Lower leg skin (tissue), 4 donors: ENCODE data around the gene ATP1B4. TPM values are rescaled to one million over a fixed set of nuclear protein-coding genes. Genes with fewer than 3 reads are reported as not detected.

Source experiments
- DNase-seq, 2 donors: peaks; one replicate each; pipeline ENCODE4 v3.0.0-alpha.2; 2019; ENCODE audit warnings: low spot score in 2 of 2
- H3K4me3 ChIP-seq: fragments of 200-600 bp; sonication (generic); 2 replicates; pipeline ENCODE4 v1.5.1; 2017; ENCODE audit warnings: mild to moderate bottlenecking, low read depth; ENCODE audit not compliant: poor library complexity, severe bottlenecking
- POLR2A ChIP-seq, 2 donors: fragments of 450-650 bp; IDR thresholded peaks; one replicate each; pipeline ENCODE4 v1.6.1; 2016 to 2017; ENCODE audit warnings: antibody characterized with exemption in 2 of 2, mild to moderate bottlenecking in 1 of 2, moderate library complexity in 1 of 2
- WGBS, 2 donors: methylation state at CpG; one replicate each; pipeline ENCODE4 v1.1.5; 2018; 5-methylcytosine and 5-hydroxymethylcytosine counted together
- intact Hi-C: fragments of 100-400 bp; cut with DNase I; formaldehyde crosslinking; loops from one replicate; pipeline ENCODE4 v1.15.0; 2023; ENCODE audit warnings: low total_unique reads
- total RNA-seq, 4 donors: library from RNA; depleted of rRNA; stranded (reverse); fragments of >200 nt; gene quantifications; one replicate each; pipeline ENCODE4 v1.1.0, GENCODE V29; 2016
- TF ChIP-seq, protein P1 (sequence below), 3 donors: fragments of 450-650 bp; IDR thresholded peaks; one replicate each; pipeline ENCODE4 v1.5.1; 2016; ENCODE audit warnings: antibody characterized with exemption in 3 of 3, mild to moderate bottlenecking in 3 of 3, moderate library complexity in 2 of 3

ATP1B4 gene
- not detected for total RNA-seq

DNA sequence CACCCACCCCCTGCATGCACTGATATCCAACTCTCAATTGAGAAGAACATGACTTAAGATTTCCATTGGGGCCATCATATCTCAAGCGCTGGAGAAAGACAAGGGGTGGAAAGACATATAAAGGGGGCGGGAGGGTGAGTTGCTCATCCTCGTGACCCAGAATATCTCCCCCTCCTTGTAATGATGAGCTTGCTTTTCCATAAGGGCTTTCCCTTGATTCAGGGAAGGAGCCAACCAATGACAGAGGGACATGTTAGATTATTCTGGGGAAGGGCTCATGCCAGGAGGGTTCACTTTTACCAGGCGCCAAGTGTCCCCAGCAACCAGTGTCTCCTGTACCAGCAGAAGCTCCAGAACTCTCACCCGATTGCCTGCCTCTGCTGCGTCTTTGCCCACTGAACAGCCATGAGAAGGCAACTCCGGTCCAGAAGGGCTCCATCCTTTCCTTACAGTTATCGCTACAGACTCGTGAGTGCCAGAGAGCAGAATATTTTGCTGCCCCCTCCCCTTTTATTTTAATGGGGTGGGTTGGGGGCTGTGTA, at the start of gene ATP1B4:
ATP1B4 (plus strand) TSS at position 326 of the 542 bp plus-strand sequence; CDS start at position 406, 80 bp downstream.
- no peak for TF ChIP-seq POLR2A (IDR thresholded peaks at IDR 0.05)
- TF ChIP-seq, protein P1, sequence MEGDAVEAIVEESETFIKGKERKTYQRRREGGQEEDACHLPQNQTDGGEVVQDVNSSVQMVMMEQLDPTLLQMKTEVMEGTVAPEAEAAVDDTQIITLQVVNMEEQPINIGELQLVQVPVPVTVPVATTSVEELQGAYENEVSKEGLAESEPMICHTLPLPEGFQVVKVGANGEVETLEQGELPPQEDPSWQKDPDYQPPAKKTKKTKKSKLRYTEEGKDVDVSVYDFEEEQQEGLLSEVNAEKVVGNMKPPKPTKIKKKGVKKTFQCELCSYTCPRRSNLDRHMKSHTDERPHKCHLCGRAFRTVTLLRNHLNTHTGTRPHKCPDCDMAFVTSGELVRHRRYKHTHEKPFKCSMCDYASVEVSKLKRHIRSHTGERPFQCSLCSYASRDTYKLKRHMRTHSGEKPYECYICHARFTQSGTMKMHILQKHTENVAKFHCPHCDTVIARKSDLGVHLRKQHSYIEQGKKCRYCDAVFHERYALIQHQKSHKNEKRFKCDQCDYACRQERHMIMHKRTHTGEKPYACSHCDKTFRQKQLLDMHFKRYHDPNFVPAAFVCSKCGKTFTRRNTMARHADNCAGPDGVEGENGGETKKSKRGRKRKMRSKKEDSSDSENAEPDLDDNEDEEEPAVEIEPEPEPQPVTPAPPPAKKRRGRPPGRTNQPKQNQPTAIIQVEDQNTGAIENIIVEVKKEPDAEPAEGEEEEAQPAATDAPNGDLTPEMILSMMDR (IDR thresholded peaks at IDR 0.05): no peak
- no peak within 1 kb of the TSS for H3K4me3 ChIP-seq
- WGBS, 2 donors: 79 to 91% methylated on average over 7 to 9 of the region's 9 CpGs
- intact Hi-C loops: no loop called here
- DNase-seq: no peak

DNA sequence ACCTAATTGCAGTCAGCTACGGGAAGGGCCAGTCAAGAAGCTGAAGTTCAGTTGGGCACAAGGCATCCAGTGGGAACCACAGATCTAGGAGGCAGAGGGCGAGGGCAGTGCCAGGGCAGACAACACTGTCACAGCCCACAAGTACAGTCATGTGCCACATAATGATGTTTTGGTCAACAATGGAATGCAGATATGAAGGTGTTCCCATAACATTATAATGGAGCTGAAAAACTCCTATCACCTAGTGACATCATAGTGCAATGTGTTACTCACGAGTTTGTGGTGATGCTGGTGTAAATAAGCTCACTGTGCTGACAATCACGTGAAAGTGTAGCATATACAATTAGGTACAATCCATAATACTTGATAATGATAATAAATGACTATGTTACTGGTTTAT, 46.1 kb upstream of the ATP1B4 start:
- intact Hi-C loops: no loop called here
- DNase-seq: no peak
- H3K4me3 ChIP-seq: no peak overlapping the region
- TF ChIP-seq POLR2A (IDR thresholded peaks at IDR 0.05): no peak
- 32 to 45% methylated on average over 4 of the region's 4 CpGs for WGBS, 2 donors

DNA sequence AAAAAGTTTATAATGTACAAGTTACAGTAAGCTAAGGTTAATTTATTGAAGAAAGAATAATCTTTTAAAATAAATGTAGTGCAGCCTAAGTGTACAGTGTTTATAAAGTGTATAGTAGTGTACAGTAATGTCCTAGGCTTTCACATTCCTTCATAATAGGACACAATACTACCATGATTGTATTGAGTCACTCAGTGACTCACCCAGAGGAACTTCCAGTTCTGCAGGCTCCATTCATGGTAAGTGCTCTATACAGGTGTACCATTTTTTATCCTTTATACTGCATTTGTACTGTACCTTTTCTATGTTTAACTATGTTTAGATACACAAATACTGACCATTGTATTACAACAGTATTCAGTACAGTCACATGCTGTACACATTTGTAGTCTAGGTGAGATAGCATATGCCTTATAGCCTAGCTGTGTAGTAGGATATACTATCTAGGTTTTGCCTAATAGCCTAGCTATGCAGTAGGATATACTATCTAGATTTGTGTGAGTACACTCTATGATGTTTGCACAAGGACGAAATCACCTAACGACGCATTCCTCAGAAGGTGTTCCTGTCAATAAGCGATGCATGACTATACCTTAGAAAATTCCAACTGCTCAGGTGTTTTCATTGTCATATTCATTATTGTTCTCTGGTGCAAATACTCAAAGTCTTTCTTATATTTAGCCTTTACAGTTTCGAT, 45.2 kb upstream of the ATP1B4 start:
- DNase-seq: no peak
- TF ChIP-seq, protein P1 (IDR thresholded peaks at IDR 0.05): no peak
- TF ChIP-seq POLR2A (IDR thresholded peaks at IDR 0.05): no peak
- intact Hi-C loops: no loop called here
- 69 to 70% methylated on average over 5 of the region's 5 CpGs for WGBS, 2 donors
- H3K4me3 ChIP-seq: no peak overlapping the region

DNA sequence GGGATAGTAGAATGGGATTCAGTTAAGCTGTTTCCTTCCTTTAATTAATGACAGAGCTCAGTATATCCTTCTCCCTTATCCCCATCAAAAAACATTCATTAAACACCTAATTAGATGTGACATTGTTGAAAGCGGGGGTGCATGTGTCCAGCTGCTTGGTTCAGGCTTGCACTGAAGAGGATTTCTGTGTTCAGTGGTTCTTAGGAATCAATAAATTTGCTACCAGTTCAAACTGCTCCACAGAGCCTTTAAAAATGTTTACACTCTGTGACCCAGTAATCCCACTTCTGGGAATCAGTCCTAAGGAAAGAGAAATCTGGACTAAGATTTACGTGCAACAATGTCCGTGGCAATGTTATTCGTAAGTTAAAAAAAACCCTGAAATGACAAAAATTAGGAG, 43.5 kb upstream of the ATP1B4 start:
- TF ChIP-seq POLR2A (IDR thresholded peaks at IDR 0.05): no peak
- TF ChIP-seq, protein P1 (IDR thresholded peaks at IDR 0.05): no peak
- H3K4me3 ChIP-seq: no peak overlapping the region
- DNase-seq: no peak
- 44 to 63% methylated on average over 4 of the region's 4 CpGs for WGBS, 2 donors
- intact Hi-C loops: no loop called here

DNA sequence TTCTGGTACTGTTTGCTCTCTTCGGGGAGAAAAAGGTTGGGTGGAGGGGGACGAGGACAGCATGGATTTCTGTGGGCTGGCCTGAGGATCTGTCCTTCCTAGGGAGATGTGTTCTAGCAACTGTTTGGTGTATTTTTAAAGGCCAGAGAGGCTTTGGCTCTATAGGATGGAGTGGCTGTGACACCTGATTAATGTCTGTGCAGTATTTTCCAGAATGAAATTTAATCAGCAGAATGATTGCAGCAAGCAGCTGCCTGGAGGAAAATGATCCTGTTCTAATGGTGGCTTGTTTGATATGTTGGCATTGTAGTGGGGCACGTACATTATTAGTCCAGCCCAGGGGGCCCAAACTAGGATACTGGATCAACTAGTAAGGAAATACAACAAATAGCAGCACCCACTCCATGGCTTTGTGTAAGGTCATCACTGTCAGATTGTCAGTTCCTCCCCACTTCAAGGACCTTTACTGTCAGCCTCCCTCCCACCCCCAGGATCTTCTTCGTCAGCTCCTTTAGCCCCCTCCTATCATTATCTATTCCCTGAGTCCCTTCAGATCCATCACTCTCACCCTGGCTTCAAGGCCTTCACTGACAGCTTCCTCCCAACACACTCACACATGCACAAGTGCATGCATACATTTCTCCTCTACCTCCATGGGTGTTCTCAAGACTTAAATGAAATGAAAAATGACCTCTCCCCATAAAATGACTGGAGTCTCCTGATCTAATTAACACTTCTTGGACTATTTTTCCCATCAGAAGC, 40.2 kb upstream of the ATP1B4 start:
- no peak overlapping the region for H3K4me3 ChIP-seq
- no peak for TF ChIP-seq POLR2A (IDR thresholded peaks at IDR 0.05)
- TF ChIP-seq, protein P1 (IDR thresholded peaks at IDR 0.05): no peak
- whole genome bisulfite sequencing, 2 donors: 79 to 90% methylated on average over 4 of the region's 4 CpGs
- intact Hi-C loops: no loop called here
- DNase-seq: no peak

DNA sequence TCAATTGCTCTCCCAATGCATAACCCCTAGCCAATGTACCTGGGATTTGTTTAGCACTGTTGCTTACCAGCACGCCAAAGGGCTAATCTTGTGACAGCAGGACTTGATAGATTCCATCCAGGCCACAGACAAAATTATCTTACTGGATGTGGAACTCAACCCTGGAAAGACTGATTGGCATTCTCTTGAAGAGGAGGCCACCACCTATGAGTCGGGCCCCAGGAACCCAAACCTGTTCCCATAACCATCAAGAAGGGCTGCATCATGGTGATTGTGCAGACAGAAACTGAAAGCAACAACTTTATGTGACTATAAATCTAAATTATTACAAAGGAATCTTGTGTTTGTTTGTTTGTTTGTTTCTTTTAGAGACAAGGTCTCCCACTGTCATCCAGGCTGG, 30.8 kb upstream of the ATP1B4 start:
- H3K4me3 ChIP-seq: no peak overlapping the region
- WGBS, 2 donors: 69 to 93% methylated on average over 2 of the region's 2 CpGs
- intact Hi-C loops: no loop called here
- TF ChIP-seq, protein P1 (IDR thresholded peaks at IDR 0.05): no peak
- no peak for TF ChIP-seq POLR2A (IDR thresholded peaks at IDR 0.05)
- no peak for DNase-seq
